ENCODE measurements around the gene DGCR2. TPM values are rescaled to one million over a fixed set of nuclear protein-coding genes. Genes with fewer than 3 reads are reported as not detected.
"Not testable (repeated sequence)": the region's sequence is repeated elsewhere in the genome, so short reads cannot be mapped to it uniquely, and the experiment has no call there.

DGCR2 gene
- polyA plus RNA-seq, 1 experiment = 44.3 TPM

- ChIA-PET CTCF (no interaction called here), POLR2A (no interaction called here)
- Histone ChIP-seq H3K4me3 (ENCODE audit: low read depth, low read length) (no peak overlapping the region), H3K27me3 (ENCODE audit: control insufficient read depth, insufficient read depth, low read length) (no peaks in the 10 kb centered on the region), H3K36me3 (ENCODE audit: control insufficient read depth, insufficient read depth, low read length) (peaks cover 25% of the 10 kb centered on the region)
- TF ChIP-seq, protein P1, sequence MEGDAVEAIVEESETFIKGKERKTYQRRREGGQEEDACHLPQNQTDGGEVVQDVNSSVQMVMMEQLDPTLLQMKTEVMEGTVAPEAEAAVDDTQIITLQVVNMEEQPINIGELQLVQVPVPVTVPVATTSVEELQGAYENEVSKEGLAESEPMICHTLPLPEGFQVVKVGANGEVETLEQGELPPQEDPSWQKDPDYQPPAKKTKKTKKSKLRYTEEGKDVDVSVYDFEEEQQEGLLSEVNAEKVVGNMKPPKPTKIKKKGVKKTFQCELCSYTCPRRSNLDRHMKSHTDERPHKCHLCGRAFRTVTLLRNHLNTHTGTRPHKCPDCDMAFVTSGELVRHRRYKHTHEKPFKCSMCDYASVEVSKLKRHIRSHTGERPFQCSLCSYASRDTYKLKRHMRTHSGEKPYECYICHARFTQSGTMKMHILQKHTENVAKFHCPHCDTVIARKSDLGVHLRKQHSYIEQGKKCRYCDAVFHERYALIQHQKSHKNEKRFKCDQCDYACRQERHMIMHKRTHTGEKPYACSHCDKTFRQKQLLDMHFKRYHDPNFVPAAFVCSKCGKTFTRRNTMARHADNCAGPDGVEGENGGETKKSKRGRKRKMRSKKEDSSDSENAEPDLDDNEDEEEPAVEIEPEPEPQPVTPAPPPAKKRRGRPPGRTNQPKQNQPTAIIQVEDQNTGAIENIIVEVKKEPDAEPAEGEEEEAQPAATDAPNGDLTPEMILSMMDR (IDR thresholded peaks at IDR 0.05; ENCODE audit: insufficient read depth, low read depth, low read length) = no peak
- DNase-seq (ENCODE audit: low read depth) = no peak
Measured at GRCh38 chr22:19051381-19052072, 70.7 kb downstream of the DGCR2 start.

DNA sequence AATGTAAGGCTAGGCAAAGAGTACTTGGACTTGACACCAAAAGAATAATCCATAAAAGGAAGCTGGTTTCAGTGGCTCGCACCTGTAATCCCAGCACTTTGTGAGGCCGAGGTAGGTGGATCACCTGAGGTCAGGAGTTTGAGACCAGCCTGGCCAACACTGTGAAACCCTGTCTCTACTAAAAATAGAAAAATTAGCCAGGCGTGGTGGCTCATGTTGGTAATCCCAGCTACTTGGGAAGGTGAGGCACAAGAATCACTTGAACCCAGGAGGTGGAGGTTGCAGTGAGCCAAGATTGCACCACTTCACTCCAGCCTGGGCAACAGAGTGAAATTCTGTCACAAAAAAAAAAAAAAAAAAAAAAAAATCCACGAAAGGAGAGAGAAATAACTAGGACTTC lies 71.4 kb downstream of the DGCR2 start:
- CTCF ChIA-PET; DNase-seq (ENCODE audit: low read depth); H3K27me3 ChIP-seq (ENCODE audit: control insufficient read depth, insufficient read depth, low read length); H3K4me3 ChIP-seq (ENCODE audit: low read depth, low read length); POLR2A ChIA-PET: not testable (repeated sequence)
- peaks cover 22% of the 10 kb centered on the region for H3K36me3 ChIP-seq (ENCODE audit: control insufficient read depth, insufficient read depth, low read length)

GRCh38 chr22:19050117-19050516 lies 72.1 kb downstream of the DGCR2 start:
- ChIA-PET POLR2A (no interaction called here), CTCF (no interaction called here)
- Histone ChIP-seq H3K27me3 (ENCODE audit: control insufficient read depth, insufficient read depth, low read length) (no peaks in the 10 kb centered on the region), H3K4me3 (ENCODE audit: low read depth, low read length) (no peak overlapping the region), H3K36me3 (ENCODE audit: control insufficient read depth, insufficient read depth, low read length) (peaks cover 22% of the 10 kb centered on the region)
- no peak for DNase-seq (ENCODE audit: low read depth)
- TF ChIP-seq, protein P1 (IDR thresholded peaks at IDR 0.05; ENCODE audit: insufficient read depth, low read depth, low read length) = no peak

- no peaks in the 10 kb centered on the region for H3K27me3 ChIP-seq (ENCODE audit: control insufficient read depth, insufficient read depth, low read length)
- no peak for DNase-seq (ENCODE audit: low read depth)
- H3K4me3 ChIP-seq (ENCODE audit: low read depth, low read length) = no peak overlapping the region
- peaks cover 25% of the 10 kb centered on the region for H3K36me3 ChIP-seq (ENCODE audit: control insufficient read depth, insufficient read depth, low read length)
- TF ChIP-seq, protein P1 (IDR thresholded peaks at IDR 0.05; ENCODE audit: insufficient read depth, low read depth, low read length) = no peak
- CTCF ChIA-PET = no interaction called here
- POLR2A ChIA-PET = no interaction called here
Measured at GRCh38 chr22:19048531-19048930, 73.7 kb downstream of the DGCR2 start.

- TF ChIP-seq, protein P1 (IDR thresholded peaks at IDR 0.05; ENCODE audit: insufficient read depth, low read depth, low read length) = no peak
- no peak for DNase-seq (ENCODE audit: low read depth)
- H3K36me3 ChIP-seq (ENCODE audit: control insufficient read depth, insufficient read depth, low read length) = peaks cover 25% of the 10 kb centered on the region
- POLR2A ChIA-PET = no interaction called here
- H3K4me3 ChIP-seq (ENCODE audit: low read depth, low read length) = no peak overlapping the region
- CTCF ChIA-PET = no interaction called here
- no peaks in the 10 kb centered on the region for H3K27me3 ChIP-seq (ENCODE audit: control insufficient read depth, insufficient read depth, low read length)
Measured at GRCh38 chr22:19047993-19048392, 74.2 kb downstream of the DGCR2 start.
